GM23338 (cell line): ENCODE measurements around the gene PGPEP1. TPM values are rescaled to one million over a fixed set of nuclear protein-coding genes. Genes with fewer than 3 reads are reported as not detected.

Experiments used
- CTCF ChIP-seq, 2 experiments: fragments of 200-600 bp in 1 of 2; sonication (generic) in 1 of 2; conservative IDR thresholded peaks; 2 replicates each; pipeline versions ENCODE4 v1.5.1 to v1.6.1; 2016 to 2017; ENCODE audit warnings: antibody characterized with exemption in 2 of 2, low read depth in 2 of 2, mild to moderate bottlenecking in 2 of 2, moderate library complexity in 1 of 2
- POLR2AphosphoS5 ChIP-seq: IDR thresholded peaks from 2 replicates; pipeline ENCODE4 v1.6.1; 2016; ENCODE audit warnings: antibody characterized with exemption, low read depth
- ZNF331 ChIP-seq: fragments of 250-450 bp; sonication (Bioruptor Pico); IDR thresholded peaks from 2 replicates; pipeline ENCODE4 v1.5.0; 2020; ENCODE audit warnings: low read depth, mild to moderate bottlenecking, moderate library complexity
- polyA plus RNA-seq: library from polyadenylated mRNA; unstranded; fragments of >200 nt; fragmentation: Nextera tagmentation; extraction: Ambion mirVana; gene quantifications from 2 replicates; pipeline ENCODE4 v1.2.1, GENCODE V29; 2016
- total RNA-seq: library from RNA; depleted of rRNA; stranded (reverse); fragments of >200 nt; shearing (Covaris generic); gene quantifications from 2 replicates; pipeline ENCODE4 v1.2.3, GENCODE V29; 2014
- TF ChIP-seq, protein P1 (sequence below): fragments of 250-450 bp; sonication (Bioruptor Pico); IDR thresholded peaks from 2 replicates; pipeline ENCODE4 v1.5.0; 2020; ENCODE audit warnings: mild to moderate bottlenecking, moderate library complexity

The PGPEP1 gene
- total and polyA plus RNA-seq, 2 experiments from 2014 or later = 15.5 to 18.9 TPM

DNA sequence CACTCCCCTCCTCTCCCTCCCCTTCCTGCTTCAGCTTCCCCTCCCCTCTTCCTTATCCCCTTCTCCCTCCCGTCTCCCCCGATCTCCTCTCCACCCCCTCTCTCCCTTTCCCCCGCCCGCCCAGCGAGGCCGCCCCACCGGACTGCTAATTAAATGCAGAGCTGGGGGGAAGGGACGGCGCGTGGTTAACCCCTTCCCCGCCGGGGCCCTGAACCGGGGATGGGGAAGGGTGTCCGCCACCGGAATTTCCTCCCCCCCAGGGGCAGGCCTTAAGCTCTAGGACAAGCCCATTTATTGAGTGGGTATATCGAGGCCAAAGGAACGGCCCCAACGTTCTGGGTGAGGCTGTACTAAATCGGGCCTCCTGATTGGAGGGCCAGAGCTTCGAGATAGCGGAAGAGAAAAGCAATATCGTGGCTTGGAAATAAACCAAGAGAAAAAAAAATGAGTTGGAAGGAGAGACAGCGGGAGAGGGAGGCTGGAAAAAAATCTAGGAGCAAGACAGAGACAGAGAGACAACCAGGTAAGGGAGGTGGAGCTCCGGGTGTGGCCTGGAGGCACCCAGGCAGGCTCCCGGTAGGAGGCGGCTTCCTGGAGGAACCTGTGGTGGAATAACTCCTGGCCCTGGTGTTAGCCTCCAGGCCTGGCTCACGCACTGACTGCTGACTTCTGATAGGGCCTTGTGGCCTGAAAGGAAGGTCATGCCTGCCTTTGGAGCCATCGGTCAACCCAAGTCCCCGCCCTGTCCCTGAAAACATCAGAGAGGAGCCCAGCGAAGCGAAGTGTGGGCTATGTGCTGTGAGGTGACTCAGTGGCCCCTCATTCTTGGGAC lies 47.4 kb upstream of the PGPEP1 start (continued):
- TF ChIP-seq CTCF (conservative IDR thresholded peaks at IDR 0.05; ENCODE audit: low read depth in 2 of 2) = no peak
- 0 out of 2 replicates have a peak, but pooled peaks have one; percentile 18 for TF ChIP-seq POLR2AphosphoS5
- TF ChIP-seq ZNF331 (CRISPR knock-in tag) = no peak
- TF ChIP-seq, protein P1, sequence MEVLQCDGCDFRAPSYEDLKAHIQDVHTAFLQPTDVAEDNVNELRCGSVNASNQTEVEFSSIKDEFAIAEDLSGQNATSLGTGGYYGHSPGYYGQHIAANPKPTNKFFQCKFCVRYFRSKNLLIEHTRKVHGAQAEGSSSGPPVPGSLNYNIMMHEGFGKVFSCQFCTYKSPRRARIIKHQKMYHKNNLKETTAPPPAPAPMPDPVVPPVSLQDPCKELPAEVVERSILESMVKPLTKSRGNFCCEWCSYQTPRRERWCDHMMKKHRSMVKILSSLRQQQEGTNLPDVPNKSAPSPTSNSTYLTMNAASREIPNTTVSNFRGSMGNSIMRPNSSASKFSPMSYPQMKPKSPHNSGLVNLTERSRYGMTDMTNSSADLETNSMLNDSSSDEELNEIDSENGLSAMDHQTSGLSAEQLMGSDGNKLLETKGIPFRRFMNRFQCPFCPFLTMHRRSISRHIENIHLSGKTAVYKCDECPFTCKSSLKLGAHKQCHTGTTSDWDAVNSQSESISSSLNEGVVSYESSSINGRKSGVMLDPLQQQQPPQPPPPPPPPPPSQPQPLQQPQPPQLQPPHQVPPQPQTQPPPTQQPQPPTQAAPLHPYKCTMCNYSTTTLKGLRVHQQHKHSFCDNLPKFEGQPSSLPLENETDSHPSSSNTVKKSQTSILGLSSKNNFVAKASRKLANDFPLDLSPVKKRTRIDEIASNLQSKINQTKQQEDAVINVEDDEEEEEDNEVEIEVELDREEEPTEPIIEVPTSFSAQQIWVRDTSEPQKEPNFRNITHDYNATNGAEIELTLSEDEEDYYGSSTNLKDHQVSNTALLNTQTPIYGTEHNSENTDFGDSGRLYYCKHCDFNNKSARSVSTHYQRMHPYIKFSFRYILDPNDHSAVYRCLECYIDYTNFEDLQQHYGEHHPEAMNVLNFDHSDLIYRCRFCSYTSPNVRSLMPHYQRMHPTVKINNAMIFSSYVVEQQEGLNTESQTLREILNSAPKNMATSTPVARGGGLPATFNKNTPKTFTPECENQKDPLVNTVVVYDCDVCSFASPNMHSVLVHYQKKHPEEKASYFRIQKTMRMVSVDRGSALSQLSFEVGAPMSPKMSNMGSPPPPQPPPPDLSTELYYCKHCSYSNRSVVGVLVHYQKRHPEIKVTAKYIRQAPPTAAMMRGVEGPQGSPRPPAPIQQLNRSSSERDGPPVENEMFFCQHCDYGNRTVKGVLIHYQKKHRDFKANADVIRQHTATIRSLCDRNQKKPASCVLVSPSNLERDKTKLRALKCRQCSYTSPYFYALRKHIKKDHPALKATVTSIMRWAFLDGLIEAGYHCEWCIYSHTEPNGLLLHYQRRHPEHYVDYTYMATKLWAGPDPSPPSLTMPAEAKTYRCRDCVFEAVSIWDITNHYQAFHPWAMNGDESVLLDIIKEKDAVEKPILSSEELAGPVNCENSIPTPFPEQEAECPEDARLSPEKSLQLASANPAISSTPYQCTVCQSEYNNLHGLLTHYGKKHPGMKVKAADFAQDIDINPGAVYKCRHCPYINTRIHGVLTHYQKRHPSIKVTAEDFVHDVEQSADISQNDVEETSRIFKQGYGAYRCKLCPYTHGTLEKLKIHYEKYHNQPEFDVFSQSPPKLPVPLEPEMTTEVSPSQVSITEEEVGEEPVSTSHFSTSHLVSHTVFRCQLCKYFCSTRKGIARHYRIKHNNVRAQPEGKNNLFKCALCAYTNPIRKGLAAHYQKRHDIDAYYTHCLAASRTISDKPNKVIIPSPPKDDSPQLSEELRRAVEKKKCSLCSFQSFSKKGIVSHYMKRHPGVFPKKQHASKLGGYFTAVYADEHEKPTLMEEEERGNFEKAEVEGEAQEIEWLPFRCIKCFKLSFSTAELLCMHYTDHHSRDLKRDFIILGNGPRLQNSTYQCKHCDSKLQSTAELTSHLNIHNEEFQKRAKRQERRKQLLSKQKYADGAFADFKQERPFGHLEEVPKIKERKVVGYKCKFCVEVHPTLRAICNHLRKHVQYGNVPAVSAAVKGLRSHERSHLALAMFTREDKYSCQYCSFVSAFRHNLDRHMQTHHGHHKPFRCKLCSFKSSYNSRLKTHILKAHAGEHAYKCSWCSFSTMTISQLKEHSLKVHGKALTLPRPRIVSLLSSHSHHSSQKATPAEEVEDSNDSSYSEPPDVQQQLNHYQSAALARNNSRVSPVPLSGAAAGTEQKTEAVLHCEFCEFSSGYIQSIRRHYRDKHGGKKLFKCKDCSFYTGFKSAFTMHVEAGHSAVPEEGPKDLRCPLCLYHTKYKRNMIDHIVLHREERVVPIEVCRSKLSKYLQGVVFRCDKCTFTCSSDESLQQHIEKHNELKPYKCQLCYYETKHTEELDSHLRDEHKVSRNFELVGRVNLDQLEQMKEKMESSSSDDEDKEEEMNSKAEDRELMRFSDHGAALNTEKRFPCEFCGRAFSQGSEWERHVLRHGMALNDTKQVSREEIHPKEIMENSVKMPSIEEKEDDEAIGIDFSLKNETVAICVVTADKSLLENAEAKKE (CRISPR knock-in tag) = no peak
